B cell (primary cell): ENCODE measurements around the gene ASB15. TPM values are rescaled to one million over a fixed set of nuclear protein-coding genes. Genes with fewer than 3 reads are reported as not detected.

Experiments used
- ATAC-seq: fragments of 200-7000 bp; cut with Tn5 transposase; one replicate; pipeline ENCODE4 v1.10.0; 2021; ENCODE audit warnings: low read depth, mild to moderate bottlenecking, moderate number of reproducible peaks, moderate library complexity
- CTCF ChIA-PET: fragments of 350-600 bp; sonication (Branson Sonifier 250); formaldehyde crosslinking; loops from one replicate; lab custom pipeline; 2021; ENCODE audit warnings: antibody characterized with exemption, inconsistent platforms; lab: Charles Lee
- POLR2A ChIA-PET: fragments of 350-600 bp; sonication (Branson Sonifier 250); formaldehyde crosslinking; loops from one replicate; lab custom pipeline; 2021; ENCODE audit warnings: antibody characterized with exemption; lab: Charles Lee
- DNase-seq: peaks from one replicate; pipeline ENCODE4 v3.0.0; 2013
- H2AFZ ChIP-seq: 2 replicates; pipeline ENCODE4 v1.6.1; 2012; ENCODE audit warnings: mild to moderate bottlenecking, low read depth, low read length; ENCODE audit not compliant: insufficient read depth, poor library complexity, severe bottlenecking
- H3K27ac ChIP-seq, 2 donors: 1 replicate in 1 of 2; 2 replicates in 1 of 2; pipeline ENCODE4 v1.5.1; 2012 to 2013; ENCODE audit warnings: low read length in 2 of 2, mild to moderate bottlenecking in 2 of 2, moderate library complexity in 1 of 2
- H3K27me3 ChIP-seq, 4 experiments: fragments of 200-600 bp in 1 of 4; sonication (generic) in 1 of 4; replicated peaks in 1 of 4; 1 replicate in 2 of 4; 2 replicates in 2 of 4; pipeline versions ENCODE4 v1.6.1 to v1.7.0; 2013 to 2016; ENCODE audit warnings: low read length in 3 of 4, mild to moderate bottlenecking in 2 of 4, mixed read lengths in 1 of 4, moderate library complexity in 1 of 4; ENCODE audit not compliant: insufficient read depth in 4 of 4, control insufficient read depth in 3 of 4; ENCODE audit errors: control extremely low read depth in 1 of 4
- H3K36me3 ChIP-seq, 2 experiments: replicated peaks in 1 of 2; 1 replicate in 1 of 2; 2 replicates in 1 of 2; pipeline versions ENCODE4 v1.6.1 to v1.7.1; 2013; ENCODE audit warnings: low read length in 1 of 2; ENCODE audit not compliant: insufficient read depth in 2 of 2, control insufficient read depth in 1 of 2; ENCODE audit errors: control extremely low read depth in 1 of 2, extremely low read depth in 1 of 2
- H3K4me1 ChIP-seq, 2 donors: fragments of 200-600 bp in 1 of 2; sonication (generic) in 1 of 2; 1 replicate in 1 of 2; 2 replicates in 1 of 2; pipeline versions ENCODE4 v1.5.1 to v1.6.1; 2013 to 2017; ENCODE audit warnings: low read length in 2 of 2; ENCODE audit not compliant: control insufficient read depth in 2 of 2, insufficient read depth in 2 of 2
- H3K4me2 ChIP-seq: replicated peaks from 2 replicates; pipeline ENCODE3; 2012; ENCODE audit warnings: mild to moderate bottlenecking, low read depth, low read length; ENCODE audit not compliant: poor library complexity, severe bottlenecking
- H3K4me3 ChIP-seq, 5 experiments: fragments of 200-600 bp in 1 of 5; sonication (generic) in 1 of 5; 1 replicate in 3 of 5; 2 replicates in 2 of 5; pipeline versions ENCODE4 v1.5.1 to v1.7.0; 2011 to 2016; ENCODE audit warnings: low read length in 4 of 5, mild to moderate bottlenecking in 4 of 5, low read depth in 2 of 5, control low read depth in 1 of 5, moderate library complexity in 1 of 5; ENCODE audit not compliant: insufficient read depth in 1 of 5; ENCODE audit errors: control extremely low read depth in 1 of 5, extremely low read depth in 1 of 5
- H3K79me2 ChIP-seq: fragments of 200-600 bp; sonication (generic); one replicate; pipeline ENCODE4 v1.6.0; 2016; ENCODE audit warnings: low read length; ENCODE audit not compliant: control insufficient read depth, insufficient read depth
- H3K9ac ChIP-seq: fragments of 200-600 bp; sonication (generic); 2 replicates; pipeline ENCODE4 v1.6.1; 2017; ENCODE audit warnings: mild to moderate bottlenecking, low read length, moderate library complexity
- H3K9me3 ChIP-seq, 3 donors: one replicate each; pipeline versions ENCODE4 v1.6.1 to v1.7.1; 2013; ENCODE audit warnings: low read length in 2 of 3; ENCODE audit not compliant: control insufficient read depth in 2 of 3, insufficient read depth in 1 of 3; ENCODE audit errors: control extremely low read depth in 1 of 3
- H4K20me1 ChIP-seq: 2 replicates; pipeline ENCODE4 v1.6.0; 2012; ENCODE audit warnings: mild to moderate bottlenecking, low read length; ENCODE audit not compliant: insufficient read depth, control insufficient read depth, poor library complexity, severe bottlenecking
- H3K27ac Mint-ChIP-seq: one replicate; pipeline ENCODE4 v1.8.0; 2021; ENCODE audit warnings: mixed read lengths
- H3K27me3 Mint-ChIP-seq: one replicate; pipeline ENCODE4 v1.8.0; 2021; ENCODE audit warnings: mixed read lengths
- H3K4me1 Mint-ChIP-seq: one replicate; pipeline ENCODE4 v1.8.0; 2021; ENCODE audit warnings: mixed read lengths
- H3K4me3 Mint-ChIP-seq: one replicate; pipeline ENCODE4 v1.8.0; 2021; ENCODE audit warnings: mixed read lengths
- H3K9me3 Mint-ChIP-seq: one replicate; pipeline ENCODE4 v1.8.0; 2022; ENCODE audit warnings: mixed read lengths; ENCODE audit not compliant: insufficient read depth
- EZH2 ChIP-seq: IDR thresholded peaks from 2 replicates; pipeline ENCODE4 v1.6.1; 2012; ENCODE audit warnings: borderline replicate concordance, low read depth, mild to moderate bottlenecking, moderate library complexity, low read length; ENCODE audit not compliant: insufficient read depth, poor library complexity, severe bottlenecking
- WGBS: methylation state at CpG from one replicate; pipeline ENCODE4 v1.1.5; 2013; ENCODE audit warnings: missing lambda C conversion rate; ENCODE audit not compliant: insufficient coverage; 5-methylcytosine and 5-hydroxymethylcytosine counted together
- intact Hi-C: fragments of 100-400 bp; cut with micrococcal nuclease; formaldehyde crosslinking; loops from one replicate; pipeline ENCODE4 v1.10.0; 2022
- polyA plus RNA-seq: library from polyadenylated mRNA; depleted of rRNA; stranded (reverse); fragments of >200 nt; gene quantifications from 2 replicates; pipeline ENCODE4 v1.2.3, GENCODE V29; 2012
- total RNA-seq, 2 donors: library from RNA; stranded (reverse); fragments of 120-200 nt in 1 of 2; gene quantifications; 1 replicate in 1 of 2; 2 replicates in 1 of 2; pipeline versions ENCODE4 v1.2.3 to v1.2.4, GENCODE V29; 2013 to 2022
- TF ChIP-seq, protein P1 (sequence below): fragments of 200-600 bp; IDR thresholded peaks from one replicate; pipeline ENCODE4 v1.8.0; 2022; ENCODE audit warnings: antibody characterized with exemption, mild to moderate bottlenecking

The ASB15 gene
- total and polyA plus RNA-seq, 2 donors (not counting 1 experiment from before 2014, with no cell fraction given): not detected

DNA sequence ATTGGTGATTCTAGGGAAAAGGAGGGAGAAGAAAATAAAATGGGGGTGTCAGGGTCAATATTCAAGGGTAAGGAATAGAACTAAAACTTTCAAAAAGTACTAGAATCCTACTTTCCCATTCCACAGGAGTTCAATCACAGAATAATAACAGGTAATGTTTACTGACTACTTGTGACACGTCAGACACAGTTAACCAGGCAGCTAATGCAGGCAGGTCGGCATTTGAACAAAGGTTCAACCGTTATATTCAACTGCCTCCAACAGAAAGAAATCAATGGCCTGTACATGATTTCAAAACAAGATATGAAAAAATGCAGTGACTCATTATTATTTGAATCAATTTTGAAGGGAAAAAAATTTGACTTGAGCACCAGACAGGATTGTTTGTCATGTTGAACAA is 3.1 kb downstream of the ASB15 start:
- Histone ChIP-seq H3K27ac (no peak overlapping the region), H3K9ac (no peak overlapping the region), H2AFZ (no peak overlapping the region), H3K9me3 (no peaks in the 10 kb centered on the region), H3K27me3 (peaks cover 0 to 3% (median 0%) of the 10 kb centered on the region in 4 experiments), H3K79me2 (no peaks in the 10 kb centered on the region), H3K4me1 (no peaks in the 10 kb centered on the region), H4K20me1 (no peaks in the 10 kb centered on the region), H3K4me3 (no peak overlapping the region), H3K4me2 (no peak overlapping the region), H3K36me3 (no peaks in the 10 kb centered on the region)
- Mint-ChIP-seq H3K27ac (no peak overlapping the region), H3K9me3 (no peaks in the 10 kb centered on the region), H3K4me3 (no peak overlapping the region), H3K4me1 (no peaks in the 10 kb centered on the region), H3K27me3 (peaks cover 26% of the 10 kb centered on the region)
- POLR2A ChIA-PET: no interaction called here
- DNase-seq (no peak), ATAC-seq (no peak)
- WGBS: 88% methylated on average over 1 of the region's 3 CpGs
- TF ChIP-seq, protein P1, sequence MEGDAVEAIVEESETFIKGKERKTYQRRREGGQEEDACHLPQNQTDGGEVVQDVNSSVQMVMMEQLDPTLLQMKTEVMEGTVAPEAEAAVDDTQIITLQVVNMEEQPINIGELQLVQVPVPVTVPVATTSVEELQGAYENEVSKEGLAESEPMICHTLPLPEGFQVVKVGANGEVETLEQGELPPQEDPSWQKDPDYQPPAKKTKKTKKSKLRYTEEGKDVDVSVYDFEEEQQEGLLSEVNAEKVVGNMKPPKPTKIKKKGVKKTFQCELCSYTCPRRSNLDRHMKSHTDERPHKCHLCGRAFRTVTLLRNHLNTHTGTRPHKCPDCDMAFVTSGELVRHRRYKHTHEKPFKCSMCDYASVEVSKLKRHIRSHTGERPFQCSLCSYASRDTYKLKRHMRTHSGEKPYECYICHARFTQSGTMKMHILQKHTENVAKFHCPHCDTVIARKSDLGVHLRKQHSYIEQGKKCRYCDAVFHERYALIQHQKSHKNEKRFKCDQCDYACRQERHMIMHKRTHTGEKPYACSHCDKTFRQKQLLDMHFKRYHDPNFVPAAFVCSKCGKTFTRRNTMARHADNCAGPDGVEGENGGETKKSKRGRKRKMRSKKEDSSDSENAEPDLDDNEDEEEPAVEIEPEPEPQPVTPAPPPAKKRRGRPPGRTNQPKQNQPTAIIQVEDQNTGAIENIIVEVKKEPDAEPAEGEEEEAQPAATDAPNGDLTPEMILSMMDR: no peak
- TF ChIP-seq EZH2: no peak
- intact Hi-C loops: no loop called here
- CTCF ChIA-PET: no interaction called here

GRCh38 chr7:123607423-123607975 is 5.9 kb downstream of the ASB15 start:
- H4K20me1 ChIP-seq: no peaks in the 10 kb centered on the region
- peaks cover 0 to 6% (median 0%) of the 10 kb centered on the region in 4 experiments for H3K27me3 ChIP-seq
- no peak for TF ChIP-seq EZH2
- TF ChIP-seq, protein P1: no peak
- Mint-ChIP-seq H3K9me3 (peaks cover 2% of the 10 kb centered on the region), H3K4me1 (no peaks in the 10 kb centered on the region), H3K4me3 (no peak overlapping the region), H3K27me3 (peaks cover 27% of the 10 kb centered on the region), H3K27ac (no peak overlapping the region)
- H3K9me3 ChIP-seq: no peaks in the 10 kb centered on the region
- ATAC-seq: no peak
- intact Hi-C loops: no loop called here
- H2AFZ ChIP-seq: no peak overlapping the region
- DNase-seq: no peak
- WGBS: no CpG with 5 or more reads among the region's 4 CpGs
- H3K27ac ChIP-seq: no peak overlapping the region
- no peaks in the 10 kb centered on the region for H3K79me2 ChIP-seq
- H3K4me3 ChIP-seq: no peak overlapping the region
- no peaks in the 10 kb centered on the region for H3K36me3 ChIP-seq
- no peak overlapping the region for H3K4me2 ChIP-seq
- ChIA-PET POLR2A (no interaction called here), CTCF (no interaction called here)
- no peaks in the 10 kb centered on the region for H3K4me1 ChIP-seq
- H3K9ac ChIP-seq: no peak overlapping the region
